GM12878 (cell line): ENCODE results near the gene UTF1. TPM values are rescaled to one million over a fixed set of nuclear protein-coding genes. Genes with fewer than 3 reads are reported as not detected.

Experiments used
- ATAC-seq: fragments of 200-7000 bp; cut with Tn5 transposase; 3 replicates; pipeline ENCODE4 v1.9.1; 2020; ENCODE audit warnings: mild to moderate bottlenecking, moderate library complexity
- BruUV-seq: library from RNA; stranded (reverse); fragments of 400-500 nt; replicated peaks from 2 replicates; lab custom pipeline; 2021; lab: Mats Ljungman, UMichigan
- CTCF ChIA-PET: fragments of 300-600 bp; sonication (Branson Sonifier 250); formaldehyde crosslinking; extraction: SDS; loops from one replicate; lab custom pipeline; 2021; ENCODE audit warnings: inconsistent platforms; lab: Yijun Ruan, JAX
- POLR2A ChIA-PET: fragments of 350-600 bp; formaldehyde crosslinking; extraction: SDS; loops from one replicate; lab custom pipeline; 2021; ENCODE audit warnings: inconsistent platforms; lab: Charles Lee
- RAD21 ChIA-PET: fragments of 300-600 bp; sonication (Branson Sonifier 250); formaldehyde crosslinking; loops from one replicate; lab custom pipeline; 2023; ENCODE audit warnings: antibody characterized with exemption; ENCODE audit not compliant: unreplicated experiment; lab: Charles Lee
- SMC1A ChIA-PET: fragments of 300-600 bp; sonication (Branson Sonifier 250); formaldehyde crosslinking; loops from one replicate; lab custom pipeline; 2023; ENCODE audit not compliant: unreplicated experiment, uncharacterized antibody; lab: Charles Lee
- DNase-seq: peaks from one replicate; pipeline ENCODE4 v3.0.0-alpha.2; 2011; ENCODE audit warnings: low read depth, low spot score
- FAIRE-seq: peaks from 3 replicates; lab custom pipeline; 2011; peaks lifted over from hg19 to GRCh38; lab: Jason Lieb, UNC
- H2AFZ ChIP-seq: 2 replicates; pipeline ENCODE4 v1.6.0; 2011; ENCODE audit warnings: low read depth, low read length, control low read depth; ENCODE audit not compliant: control insufficient read depth
- H3K27ac ChIP-seq: 2 replicates; pipeline ENCODE4 v1.5.1; 2011; ENCODE audit warnings: control low read depth; ENCODE audit not compliant: control insufficient read depth, insufficient read depth
- H3K27me3 ChIP-seq, 2 experiments: replicated peaks in 1 of 2; 2 replicates each; pipeline versions ENCODE4 v1.6.0 to v1.6.1; 2011; ENCODE audit warnings: low read length in 1 of 2; ENCODE audit not compliant: control insufficient read depth in 2 of 2, insufficient read depth in 2 of 2
- H3K36me3 ChIP-seq, 2 experiments: 2 replicates each; pipeline ENCODE4 v1.5.1; 2011; ENCODE audit warnings: low read length in 1 of 2; ENCODE audit not compliant: control insufficient read depth in 2 of 2, insufficient read depth in 2 of 2
- H3K4me1 ChIP-seq: 2 replicates; pipeline ENCODE4 v1.6.1; 2011; ENCODE audit warnings: mild to moderate bottlenecking, low read length, moderate library complexity, mixed read lengths; ENCODE audit not compliant: control insufficient read depth, insufficient read depth
- H3K4me2 ChIP-seq: 2 replicates; pipeline ENCODE4 v1.6.0; 2011; ENCODE audit warnings: control low read depth; ENCODE audit not compliant: control insufficient read depth, insufficient read depth
- H3K4me3 ChIP-seq: fragments of 200-600 bp; sonication (generic); 2 replicates; pipeline ENCODE4 v1.5.1; 2016
- H3K79me2 ChIP-seq: 2 replicates; pipeline ENCODE4 v1.6.0; 2011; ENCODE audit warnings: low read length; ENCODE audit not compliant: control insufficient read depth, insufficient read depth
- H3K9ac ChIP-seq: 2 replicates; pipeline ENCODE4 v1.8.0; 2011; ENCODE audit warnings: low read length, control low read depth, mixed read lengths; ENCODE audit not compliant: control insufficient read depth, insufficient read depth
- H3K9me3 ChIP-seq: replicated peaks from 3 replicates; pipeline ENCODE4 v1.5.1; 2011; ENCODE audit warnings: mild to moderate bottlenecking, low read length; ENCODE audit not compliant: control insufficient read depth, insufficient read depth
- H4K20me1 ChIP-seq: 2 replicates; pipeline ENCODE4 v1.6.0; 2011; ENCODE audit not compliant: control insufficient read depth, insufficient read depth
- ATF3 ChIP-seq: IDR thresholded peaks from 2 replicates; pipeline ENCODE4 v1.6.1; 2011; ENCODE audit warnings: low read depth, mild to moderate bottlenecking, low read length, moderate library complexity, borderline replicate concordance; ENCODE audit errors: extremely low read depth
- EP300 ChIP-seq, 2 experiments: fragments of 150-350 bp in 1 of 2; IDR thresholded peaks; 2 replicates each; pipeline ENCODE4 v1.6.1; 2011 to 2012; ENCODE audit warnings: low read depth in 2 of 2, low read length in 2 of 2, borderline replicate concordance in 1 of 2, improper control_type of control experiment in 1 of 2, inconsistent platforms in 1 of 2; ENCODE audit not compliant: control insufficient read depth in 1 of 2
- FOS ChIP-seq: IDR thresholded peaks from 3 replicates; pipeline ENCODE4 v1.6.1; 2011; ENCODE audit warnings: borderline replicate concordance; ENCODE audit not compliant: insufficient read length; ENCODE audit errors: extremely low read depth
- IKZF1 ChIP-seq: fragments of 450-650 bp; conservative IDR thresholded peaks from 2 replicates; pipeline ENCODE4 v1.6.1; 2017; ENCODE audit warnings: antibody characterized with exemption, mild to moderate bottlenecking
- MEF2B ChIP-seq: fragments of 450-650 bp; IDR thresholded peaks from 2 replicates; pipeline ENCODE4 v1.6.1; 2018; ENCODE audit warnings: mild to moderate bottlenecking, moderate library complexity; ENCODE audit not compliant: partially characterized antibody, poor library complexity, severe bottlenecking
- MTA3 ChIP-seq: IDR thresholded peaks from 2 replicates; pipeline ENCODE4 v1.6.1; 2012; ENCODE audit warnings: low read length, inconsistent platforms, borderline replicate concordance
- MYB ChIP-seq: fragments of 150-350 bp; IDR thresholded peaks from 2 replicates; pipeline ENCODE4 v1.6.1; 2014; ENCODE audit warnings: mild to moderate bottlenecking, low read depth, low read length, borderline replicate concordance
- MYC ChIP-seq: IDR thresholded peaks from 2 replicates; pipeline ENCODE4 v1.6.1; 2011; ENCODE audit warnings: mild to moderate bottlenecking, low read length, moderate library complexity, inconsistent platforms; ENCODE audit not compliant: insufficient read depth, insufficient replicate concordance, insufficient read length, severe bottlenecking
- NR2C1 ChIP-seq: fragments of 450-650 bp; IDR thresholded peaks from 2 replicates; pipeline ENCODE4 v1.6.1; 2017; ENCODE audit warnings: antibody characterized with exemption, mild to moderate bottlenecking, moderate library complexity
- PAX8 ChIP-seq: fragments of 450-650 bp; IDR thresholded peaks from 2 replicates; pipeline ENCODE4 v1.6.1; 2017; ENCODE audit warnings: mild to moderate bottlenecking, moderate library complexity
- POLR2A ChIP-seq: IDR thresholded peaks from 2 replicates; pipeline ENCODE4 v1.6.1; 2011; ENCODE audit warnings: low read depth, mild to moderate bottlenecking, low read length
- POLR2AphosphoS2 ChIP-seq: IDR thresholded peaks from 2 replicates; pipeline ENCODE4 v1.6.1; 2011; ENCODE audit warnings: low read depth, mild to moderate bottlenecking, low read length, improper control_type of control experiment, moderate library complexity
- RCOR1 ChIP-seq: conservative IDR thresholded peaks from 2 replicates; pipeline ENCODE4 v1.6.1; 2012; ENCODE audit warnings: low read depth, low read length, improper control_type of control experiment
- RELB ChIP-seq: fragments of 450-650 bp; IDR thresholded peaks from 2 replicates; pipeline ENCODE4 v1.6.1; 2017; ENCODE audit warnings: low read depth, mild to moderate bottlenecking, moderate library complexity
- SIN3A ChIP-seq: IDR thresholded peaks from 2 replicates; pipeline ENCODE4 v1.6.1; 2012; ENCODE audit warnings: low read depth, low read length, improper control_type of control experiment
- SMAD1 ChIP-seq: fragments of 450-650 bp; IDR thresholded peaks from 2 replicates; pipeline ENCODE4 v1.6.1; 2018; ENCODE audit warnings: mild to moderate bottlenecking, low read depth; ENCODE audit not compliant: partially characterized antibody
- SMC3 ChIP-seq: IDR thresholded peaks from 2 replicates; pipeline ENCODE4 v1.6.1; 2011; ENCODE audit warnings: low read length, improper control_type of control experiment, borderline replicate concordance
- SUZ12 ChIP-seq: fragments of 200-600 bp; sonication (generic); IDR thresholded peaks from one replicate; pipeline ENCODE4 v1.6.1; 2018; ENCODE audit warnings: antibody characterized with exemption, mild to moderate bottlenecking; ENCODE audit not compliant: unreplicated experiment
- ZBTB33 ChIP-seq: fragments of 450-650 bp; IDR thresholded peaks from 2 replicates; pipeline ENCODE4 v1.6.1; 2017; ENCODE audit warnings: mild to moderate bottlenecking
- ZNF384 ChIP-seq: IDR thresholded peaks from 2 replicates; pipeline ENCODE4 v1.6.1; 2012; ENCODE audit warnings: low read depth, mild to moderate bottlenecking, low read length, improper control_type of control experiment, borderline replicate concordance
- WGBS: methylation state at CpG from one replicate; pipeline ENCODE4 v1.1.6; 2016; ENCODE audit warnings: low lambda C conversion rate; ENCODE audit not compliant: insufficient replicate concordance, insufficient coverage; ENCODE audit errors: missing lambda C conversion rate; 5-methylcytosine and 5-hydroxymethylcytosine counted together
- in situ Hi-C: fragments of 300-500 bp; cut with MboI; formaldehyde crosslinking; loops from 9 replicates; pipeline ENCODE4 v1.14.3; 2018; ENCODE audit warnings: mixed read lengths
- intact Hi-C: fragments of 100-400 bp; cut with micrococcal nuclease; formaldehyde crosslinking; loops from one replicate; pipeline ENCODE4 v1.14.2; 2022; ENCODE audit not compliant: unreplicated experiment
- polyA plus RNA-seq, 11 experiments: library from polyadenylated mRNA; depleted of rRNA in 4 of 11; unstranded in 6 of 11; stranded (reverse) in 5 of 11; fragments of >200 nt; fragmentation: Nextera tagmentation in 4 of 11; fragmentation: Illumina TruSeq in 1 of 11; extraction: Ambion mirVana in 4 of 11; extraction: Trizol in 1 of 11; gene quantifications; 1 replicate in 1 of 11; 2 replicates in 10 of 11; pipeline versions ENCODE4 v1.2.1 to v1.2.3, GENCODE V29; 2011 to 2016; ENCODE audit warnings: inconsistent platforms in 2 of 11, missing spikeins in 2 of 11, low read depth in 1 of 11
- total RNA-seq, 4 experiments: library from RNA; depleted of rRNA in 3 of 4; stranded (reverse); fragments of >200 nt in 3 of 4; fragmentation: Illumina TruSeq in 1 of 4; extraction: Trizol in 1 of 4; gene quantifications; 2 replicates each; pipeline versions ENCODE4 v1.2.1 to v1.2.3, GENCODE V29; 2013 to 2021

Gene UTF1
- total and polyA plus RNA-seq, 10 of the 15 experiments (the other 5 are each of a cell fraction or from before 2014, with no cell fraction given), result not detected

- no peak for ATAC-seq
These were observed 8.7 kb upstream of the UTF1 start for GRCh38 chr10:133221331-133221730.

More at GRCh38 chr10:133221331-133221730, 8.7 kb upstream of the UTF1 start:
- FAIRE-seq, result no peak
- intact Hi-C loops, result no loop called here
- no peak overlapping the region for H3K4me3 ChIP-seq
- no peaks in the 10 kb centered on the region for H3K27me3 ChIP-seq
- no peak for DNase-seq
- H3K4me1 ChIP-seq, result no peaks in the 10 kb centered on the region
- H3K9me3 ChIP-seq, result no peaks in the 10 kb centered on the region
- H3K79me2 ChIP-seq, result no peaks in the 10 kb centered on the region
- ChIA-PET POLR2A (no interaction called here), SMC1A (no interaction called here), CTCF (no interaction called here), RAD21 (no interaction called here)
- H2AFZ ChIP-seq, result no peak overlapping the region
- TF ChIP-seq IKZF1, result no peak
- TF ChIP-seq MYC, result no peak
- TF ChIP-seq PAX8, result no peak
- no peak for TF ChIP-seq SUZ12
- TF ChIP-seq MEF2B, result no peak
- TF ChIP-seq ZBTB33, result no peak
- no peak for TF ChIP-seq MYB
- no peak for TF ChIP-seq POLR2AphosphoS2
- TF ChIP-seq ZNF384, result no peak
- no peak for TF ChIP-seq ATF3
- TF ChIP-seq SMAD1, result no peak
- no peak for TF ChIP-seq MTA3
- no peak for TF ChIP-seq RCOR1
- no peak for TF ChIP-seq FOS
- no peak for TF ChIP-seq POLR2A
- TF ChIP-seq NR2C1, result no peak
- no peak for TF ChIP-seq SIN3A
- no peak for TF ChIP-seq EP300 (IDR thresholded peaks at IDR 0.05; ENCODE audit: borderline replicate concordance in 1 of 2, control insufficient read depth in 1 of 2, low read depth in 2 of 2, low read length in 2 of 2)
- TF ChIP-seq RELB, result no peak
- no peak for TF ChIP-seq SMC3
- H3K9ac ChIP-seq, result no peak overlapping the region
- 71% methylated on average over 11 of the region's 11 CpGs for WGBS
- no peaks in the 10 kb centered on the region for H4K20me1 ChIP-seq
- in situ Hi-C loops, result no loop called here
- H3K36me3 ChIP-seq, result no peaks in the 10 kb centered on the region
- H3K4me2 ChIP-seq, result no peak overlapping the region
- no peak overlapping the region for H3K27ac ChIP-seq
- BruUV-seq, result no TSS peak
